Effector memory CD8-positive, alpha-beta T cell (primary cell): ENCODE data around the gene SLC25A24.
"Not testable (repeated sequence)": the region's sequence is repeated elsewhere in the genome, so short reads cannot be mapped to it uniquely, and the experiment has no call there.

ENCODE experiments used
- ATAC-seq: fragments of 150-1000 bp; cut with Tn5 transposase; replicated peaks from 2 replicates; pipeline ENCODE4 v1.10.0; 2021; ENCODE audit warnings: mild to moderate bottlenecking, moderate library complexity
- DNase-seq, 3 experiments: peaks; one replicate each; pipeline ENCODE4 v3.0.0; 2021
- H3K27ac Mint-ChIP-seq, 2 donors: one replicate each; pipeline ENCODE4 v1.8.0; 2022; ENCODE audit warnings: mild to moderate bottlenecking in 2 of 2, mixed read lengths in 2 of 2, moderate library complexity in 2 of 2
- H3K27me3 Mint-ChIP-seq, 2 donors: one replicate each; pipeline ENCODE4 v1.8.0; 2022; ENCODE audit warnings: mixed read lengths in 2 of 2
- H3K36me3 Mint-ChIP-seq: one replicate; pipeline ENCODE4 v1.8.0; 2022; ENCODE audit warnings: mild to moderate bottlenecking, moderate library complexity, mixed read lengths; ENCODE audit not compliant: insufficient read depth
- H3K4me1 Mint-ChIP-seq, 2 donors: one replicate each; pipeline ENCODE4 v1.8.0; 2022; ENCODE audit warnings: low read depth in 2 of 2, mixed read lengths in 2 of 2
- H3K4me3 Mint-ChIP-seq, 2 donors: one replicate each; pipeline ENCODE4 v1.8.0; 2022; ENCODE audit warnings: mild to moderate bottlenecking in 2 of 2, mixed read lengths in 2 of 2, moderate library complexity in 2 of 2
- H3K9me3 Mint-ChIP-seq, 2 donors: one replicate each; pipeline ENCODE4 v1.8.0; 2022; ENCODE audit warnings: mixed read lengths in 2 of 2
- total RNA-seq, 9 experiments: gene quantifications; one replicate each; lab custom pipeline; 2026; lab: John Stamatoyannopoulos, UW

Gene SLC25A24
- total RNA-seq = 28.3 to 71.1 (median 33.4) reads per million in 9 experiments

DNA sequence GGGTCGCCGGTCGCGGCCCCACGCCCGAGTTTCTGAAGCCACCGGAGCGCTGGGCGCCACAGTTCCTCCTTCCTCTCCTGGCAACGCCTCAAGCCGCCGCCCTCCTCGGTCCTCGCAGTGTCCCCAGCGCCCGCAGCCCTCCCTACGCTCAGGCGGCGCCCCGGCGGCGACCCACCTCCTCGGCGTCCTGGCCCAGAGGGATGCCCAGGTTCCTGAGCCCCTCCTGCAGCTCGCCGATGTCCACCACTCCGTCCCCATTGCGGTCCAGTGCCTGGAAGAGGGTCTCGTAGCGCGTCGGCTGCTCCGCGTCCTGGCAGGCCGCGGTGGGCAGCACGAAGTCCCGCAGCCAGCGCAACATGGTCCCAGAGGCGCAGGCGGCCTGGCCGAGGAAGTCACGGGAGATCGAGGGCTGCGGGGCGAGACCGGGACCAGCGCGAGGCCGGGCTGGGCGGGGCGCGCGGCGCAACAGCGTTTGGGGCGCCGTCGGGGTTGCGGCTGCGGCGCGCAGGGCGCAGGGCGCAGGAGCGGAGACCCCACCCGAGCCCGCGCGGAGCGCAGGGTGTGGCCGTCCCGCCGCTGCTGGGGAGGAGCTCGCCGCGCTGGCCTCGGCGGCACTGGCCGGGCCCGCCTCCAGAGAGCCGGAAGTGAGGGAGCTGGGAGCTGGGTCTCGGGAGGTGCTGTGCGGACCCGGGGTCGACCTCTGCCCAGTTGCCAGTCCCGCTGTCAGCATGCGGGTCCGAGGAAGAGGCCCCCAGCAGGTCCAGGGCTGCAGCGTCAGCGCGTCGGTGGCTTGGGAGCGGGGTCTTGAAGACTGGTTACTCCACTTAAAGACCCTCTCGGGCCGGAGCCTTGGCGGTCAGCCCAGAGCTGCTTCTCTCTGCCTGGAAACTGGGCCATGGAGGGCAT is at the start of gene SLC25A24:
SLC25A24 (minus strand) TSS at position 563 of the 906 bp plus-strand sequence; CDS start at position 358, 205 bp downstream.
- H3K4me1 Mint-ChIP-seq = peaks cover 32 to 40% of the 10 kb centered on the region in 2 donors
- H3K27me3 Mint-ChIP-seq = no peaks in the 10 kb centered on the region
- ATAC-seq (peak; percentile 92), DNase-seq (peak; percentile 61 to 68 (median 62))
- H3K4me3 Mint-ChIP-seq = peak within 1 kb of the TSS; percentile 88 to 91
- H3K27ac Mint-ChIP-seq = peak within 1 kb of the TSS; percentile 87 to 93
- no peaks in the 10 kb centered on the region for H3K36me3 Mint-ChIP-seq
- H3K9me3 Mint-ChIP-seq = peaks cover 0 to 4% of the 10 kb centered on the region in 2 donors

DNA sequence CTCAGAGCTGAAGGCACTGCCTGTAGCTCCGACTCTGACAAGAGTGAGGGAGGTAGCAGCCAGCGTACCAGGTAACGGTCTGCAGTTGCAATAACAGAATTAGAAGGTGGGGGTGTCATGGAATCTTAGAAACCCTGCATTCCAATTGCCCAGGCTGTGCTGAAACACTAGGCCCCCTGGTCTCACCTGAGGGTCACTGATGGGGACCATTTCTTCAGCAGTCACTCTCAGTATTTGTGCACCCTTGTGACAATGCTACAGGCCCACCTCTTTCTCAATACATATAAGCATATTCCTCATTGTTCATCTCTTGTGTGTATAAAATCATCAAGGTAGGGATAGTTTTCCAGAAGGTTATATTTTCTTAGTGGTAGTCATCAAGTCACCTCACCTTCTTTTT is 43.8 kb upstream of the SLC25A24 start, which contains the start of gene NBPF4:
NBPF4 (minus strand) TSS at position 101 of the 400 bp plus-strand sequence. CDS start 315 bp downstream, outside the sequence.
- not testable (repeated sequence) for H3K36me3 Mint-ChIP-seq, H3K4me1 Mint-ChIP-seq, ATAC-seq, H3K9me3 Mint-ChIP-seq, H3K4me3 Mint-ChIP-seq, H3K27me3 Mint-ChIP-seq, H3K27ac Mint-ChIP-seq, DNase-seq

DNA sequence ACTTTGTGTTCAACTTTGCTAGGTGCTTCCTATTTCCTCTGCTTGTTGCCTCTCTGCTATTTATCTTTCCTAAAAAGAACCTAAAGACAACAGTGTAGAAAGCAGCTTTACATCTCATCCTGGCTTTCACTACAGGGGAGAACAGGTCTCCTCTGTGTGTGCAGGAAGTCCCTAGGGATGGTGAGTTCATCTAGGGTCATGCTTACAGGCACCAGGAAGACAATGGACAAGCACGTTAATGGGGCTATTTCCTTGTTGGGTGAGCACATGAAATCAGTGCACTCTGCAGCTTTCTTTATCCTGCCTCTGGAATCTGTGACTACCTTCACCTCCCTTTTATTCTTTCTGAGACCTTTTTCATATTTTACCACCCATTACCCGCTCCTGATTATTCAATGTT is 39.3 kb upstream of the SLC25A24 start:
- not testable (repeated sequence) for H3K27ac Mint-ChIP-seq

DNA sequence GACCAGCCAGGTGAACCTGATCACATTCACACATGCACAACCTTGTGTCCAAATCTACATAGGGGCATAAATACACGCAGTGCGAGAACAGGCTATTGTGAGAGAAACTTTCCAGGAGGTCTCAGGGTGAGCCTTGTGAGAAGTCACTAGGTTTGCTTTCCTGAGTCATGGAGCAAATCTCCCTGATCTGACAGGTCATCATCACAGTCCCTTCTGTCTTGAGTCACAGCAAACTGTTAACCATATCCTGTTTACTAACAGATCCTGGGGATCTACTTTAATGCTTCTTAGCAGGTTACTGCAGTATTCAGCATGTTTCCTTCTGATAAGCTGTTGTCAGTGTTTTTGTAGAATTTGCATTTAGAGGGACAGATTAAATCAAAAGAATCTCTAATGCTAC is 35.2 kb upstream of the SLC25A24 start:
- peak; percentile 54 for ATAC-seq
- H3K27ac Mint-ChIP-seq, H3K36me3 Mint-ChIP-seq, H3K4me3 Mint-ChIP-seq, DNase-seq, H3K27me3 Mint-ChIP-seq, H3K4me1 Mint-ChIP-seq, H3K9me3 Mint-ChIP-seq: not testable (repeated sequence)

More for the DNA sequence above, 39.3 kb upstream of the SLC25A24 start:
- not testable (repeated sequence) for DNase-seq, H3K9me3 Mint-ChIP-seq, ATAC-seq, H3K36me3 Mint-ChIP-seq, H3K4me1 Mint-ChIP-seq, H3K4me3 Mint-ChIP-seq, H3K27me3 Mint-ChIP-seq

DNA sequence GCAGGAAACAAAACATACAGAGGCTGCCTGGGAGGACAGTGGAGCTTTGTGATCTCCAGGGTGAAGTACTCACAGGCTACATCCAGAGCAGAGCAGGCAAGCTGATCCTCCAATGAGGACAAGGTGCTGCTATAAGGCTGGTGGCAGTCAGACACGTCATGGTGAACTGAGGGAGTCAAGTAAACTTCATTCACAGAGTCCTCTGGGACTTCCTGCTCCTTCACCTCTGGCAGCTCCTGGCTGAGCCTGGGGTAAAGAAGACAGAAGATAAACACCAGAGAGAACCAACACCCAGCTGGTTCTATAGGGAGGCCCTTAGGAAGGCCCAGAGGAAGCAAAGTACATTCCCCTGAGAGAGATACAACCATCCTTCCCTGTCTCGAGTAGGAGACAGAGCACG is 32.0 kb upstream of the SLC25A24 start:
- not testable (repeated sequence) for ATAC-seq

DNA sequence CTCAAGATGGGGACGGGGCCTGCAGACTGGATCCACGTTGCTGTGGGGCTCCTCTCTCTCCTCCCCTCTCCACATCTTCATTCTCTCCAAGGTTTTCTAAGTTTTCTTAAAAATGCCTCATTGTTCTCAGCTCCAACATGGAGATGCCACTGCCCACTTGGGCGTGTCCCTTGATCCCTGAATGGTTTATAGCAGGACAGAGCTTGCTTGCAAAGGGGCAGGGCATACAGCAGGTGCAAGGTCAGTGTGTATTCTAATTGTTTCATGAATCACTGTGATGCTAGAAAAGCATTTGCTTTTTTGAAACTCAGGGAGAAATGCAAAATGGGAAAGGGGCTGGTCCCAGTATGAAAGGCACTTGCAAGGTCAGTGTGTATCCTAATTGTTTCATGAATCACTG is 29.8 kb upstream of the SLC25A24 start:
- not testable (repeated sequence) for H3K27me3 Mint-ChIP-seq, H3K27ac Mint-ChIP-seq, H3K36me3 Mint-ChIP-seq, H3K4me1 Mint-ChIP-seq, ATAC-seq, H3K9me3 Mint-ChIP-seq, H3K4me3 Mint-ChIP-seq, DNase-seq

More for the DNA sequence above, 32.0 kb upstream of the SLC25A24 start:
- H3K9me3 Mint-ChIP-seq, H3K4me1 Mint-ChIP-seq, H3K27me3 Mint-ChIP-seq, H3K27ac Mint-ChIP-seq, DNase-seq, H3K4me3 Mint-ChIP-seq, H3K36me3 Mint-ChIP-seq: not testable (repeated sequence)

DNA sequence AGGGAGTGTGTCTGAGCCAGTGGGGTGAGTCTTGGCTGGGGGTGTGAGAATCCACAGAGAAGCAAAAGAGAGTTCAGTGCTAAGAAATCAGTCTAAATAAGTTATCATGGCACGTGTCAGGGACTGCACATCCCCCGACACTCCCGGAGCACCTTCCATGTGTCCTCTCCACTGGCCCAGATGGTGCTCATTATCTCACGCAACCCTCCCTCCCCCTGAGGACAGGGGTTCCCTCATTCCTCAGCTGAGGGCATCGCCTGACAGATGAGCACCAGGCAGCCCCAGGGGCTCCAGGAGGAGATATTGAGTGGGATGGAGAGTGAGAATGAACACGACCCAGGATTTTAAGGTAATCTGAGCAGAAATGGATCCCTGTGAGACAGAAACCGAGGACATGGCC is 27.6 kb upstream of the SLC25A24 start:
- not testable (repeated sequence) for H3K36me3 Mint-ChIP-seq, H3K27ac Mint-ChIP-seq, H3K27me3 Mint-ChIP-seq, H3K4me1 Mint-ChIP-seq, ATAC-seq, DNase-seq, H3K9me3 Mint-ChIP-seq, H3K4me3 Mint-ChIP-seq

DNA sequence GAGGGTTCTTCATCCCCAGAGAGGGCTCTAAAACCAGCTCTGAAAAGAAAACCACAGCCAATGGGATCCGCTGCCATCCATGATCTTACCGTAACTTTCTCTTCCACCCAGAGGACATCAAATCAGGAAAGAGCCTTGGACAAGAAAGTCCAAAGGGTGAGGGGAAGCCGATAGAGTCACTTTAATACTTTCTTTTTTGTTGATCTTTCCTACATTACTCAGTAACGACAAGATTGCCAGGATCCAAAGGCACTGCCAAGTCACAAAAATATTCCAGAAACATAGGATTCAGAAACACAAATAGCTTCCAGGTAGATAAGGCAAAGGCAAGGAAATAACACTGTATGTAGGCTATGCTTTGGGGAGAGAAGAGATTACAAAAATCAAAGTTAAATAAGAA is 26.7 kb upstream of the SLC25A24 start:
- ATAC-seq, H3K4me3 Mint-ChIP-seq, H3K4me1 Mint-ChIP-seq, H3K27ac Mint-ChIP-seq, DNase-seq, H3K9me3 Mint-ChIP-seq, H3K27me3 Mint-ChIP-seq, H3K36me3 Mint-ChIP-seq: not testable (repeated sequence)

DNA sequence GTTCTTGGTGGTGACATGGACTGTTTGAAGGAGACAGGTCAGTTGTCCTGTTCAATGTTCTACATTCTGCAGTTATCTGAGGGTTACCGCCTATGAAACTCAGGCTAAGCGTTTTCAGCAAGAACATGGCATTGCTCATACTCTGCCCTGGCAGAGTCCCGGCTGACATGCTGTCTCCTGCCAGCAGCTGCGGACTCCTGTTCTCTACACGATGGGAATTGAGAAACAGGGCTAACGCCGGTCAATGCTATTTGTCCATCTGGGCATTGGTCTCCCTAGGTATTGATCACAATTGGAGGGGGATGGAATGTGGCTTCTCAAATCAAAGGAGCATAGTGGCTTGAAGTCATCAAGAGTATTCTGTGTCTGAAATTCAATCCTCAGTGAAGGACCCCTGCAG is 23.1 kb upstream of the SLC25A24 start:
- not testable (repeated sequence) for DNase-seq, H3K4me3 Mint-ChIP-seq, H3K9me3 Mint-ChIP-seq, H3K36me3 Mint-ChIP-seq, H3K4me1 Mint-ChIP-seq, H3K27ac Mint-ChIP-seq, ATAC-seq
- H3K27me3 Mint-ChIP-seq = peaks cover 13 to 16% of the 10 kb centered on the region in 2 donors

DNA sequence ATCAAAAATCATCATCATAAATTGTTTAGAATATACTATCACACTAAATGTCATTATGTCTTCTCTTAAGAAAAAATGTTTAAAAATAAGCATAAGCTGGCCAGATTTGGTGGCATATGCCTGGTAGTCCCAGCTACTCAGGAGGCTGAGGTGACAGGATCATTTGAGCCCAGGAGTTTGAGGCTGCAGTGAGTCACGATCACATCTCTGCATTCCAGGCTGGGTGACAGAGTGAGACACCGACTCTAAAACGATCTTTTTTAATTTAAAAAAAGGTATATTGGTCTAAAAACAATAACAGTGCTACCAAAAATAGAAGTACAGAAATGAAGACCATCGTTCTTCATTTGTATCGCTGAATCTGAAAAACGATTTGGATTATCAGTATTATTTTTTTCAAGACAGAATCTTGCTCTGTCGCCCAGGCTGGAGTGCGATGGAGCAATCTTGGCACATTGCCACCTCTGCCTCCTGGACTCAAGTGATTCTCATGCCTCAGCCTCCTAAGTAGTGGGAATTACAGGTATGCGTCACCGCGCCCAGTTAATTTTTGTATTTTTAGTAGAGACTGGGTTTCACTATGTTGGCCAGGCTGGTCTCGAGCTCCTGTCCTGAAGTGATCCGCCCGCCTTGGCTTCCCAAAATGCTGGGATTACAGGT is 17.5 kb upstream of the SLC25A24 start:
- not testable (repeated sequence) for DNase-seq, H3K27ac Mint-ChIP-seq, H3K4me1 Mint-ChIP-seq, H3K4me3 Mint-ChIP-seq, H3K36me3 Mint-ChIP-seq, H3K9me3 Mint-ChIP-seq, ATAC-seq
- peaks cover 9 to 14% of the 10 kb centered on the region in 2 donors for H3K27me3 Mint-ChIP-seq

DNA sequence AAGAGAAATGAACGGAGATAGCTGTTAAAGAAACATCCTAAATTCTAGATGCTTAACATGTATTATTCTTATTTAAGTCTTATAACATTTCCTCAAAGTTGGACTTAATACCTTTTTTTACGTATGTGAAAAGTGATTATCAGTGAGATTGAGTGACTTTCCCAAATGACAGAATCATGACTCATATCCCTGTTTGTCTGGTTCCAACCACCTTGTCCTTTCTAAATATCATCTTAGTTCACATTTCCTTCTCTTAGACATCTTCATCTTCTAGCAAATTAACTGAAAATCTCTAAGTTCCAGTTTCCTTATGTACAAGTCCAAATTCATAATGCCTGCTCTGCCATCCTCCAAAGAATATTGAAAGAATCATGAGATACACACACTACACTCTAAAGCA is 16.9 kb upstream of the SLC25A24 start:
- peaks cover 15 to 20% of the 10 kb centered on the region in 2 donors for H3K27me3 Mint-ChIP-seq
- ATAC-seq, DNase-seq, H3K9me3 Mint-ChIP-seq, H3K4me1 Mint-ChIP-seq, H3K36me3 Mint-ChIP-seq, H3K27ac Mint-ChIP-seq, H3K4me3 Mint-ChIP-seq: not testable (repeated sequence)

DNA sequence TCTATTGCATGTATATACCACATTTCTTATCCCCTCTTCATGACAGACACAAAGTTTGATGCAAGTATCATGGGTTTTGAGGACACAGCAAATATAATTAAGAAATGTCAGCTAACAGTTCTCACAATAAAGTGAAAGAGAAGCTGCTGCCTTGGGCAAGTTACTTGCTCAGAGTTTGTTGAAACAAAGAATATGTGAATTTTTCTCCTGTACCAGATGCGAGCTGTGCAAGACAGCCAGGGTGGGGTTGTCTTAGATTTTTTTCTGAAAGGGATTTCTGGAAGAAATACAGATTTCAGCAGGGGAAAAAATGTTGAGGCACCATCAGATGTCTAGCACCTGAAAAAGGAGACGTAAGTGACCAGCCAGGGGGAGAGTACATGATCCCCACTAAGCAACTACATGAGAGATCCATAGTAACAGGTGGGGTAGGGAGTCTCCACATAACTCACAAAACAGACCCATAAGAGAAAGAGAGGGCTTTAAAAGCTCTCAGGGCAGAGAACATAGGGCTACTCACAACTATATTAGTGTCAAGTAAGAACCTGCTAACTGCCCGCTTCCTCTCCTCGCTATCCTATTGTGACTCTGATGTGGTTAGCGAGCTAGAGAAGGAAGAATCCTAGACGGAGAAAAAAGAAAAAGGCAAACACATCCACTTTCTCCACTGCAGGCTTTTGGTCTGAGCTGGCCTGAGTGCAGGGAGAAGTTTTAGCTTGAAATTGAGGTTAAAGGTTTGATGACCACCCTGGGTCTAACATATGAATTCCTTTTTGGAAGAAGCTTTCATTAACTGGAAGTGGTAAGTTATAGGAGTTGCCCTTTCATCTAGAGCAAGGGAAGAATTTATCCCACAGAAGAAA is 16.1 kb upstream of the SLC25A24 start:
- H3K27me3 Mint-ChIP-seq = peaks cover 23 to 28% of the 10 kb centered on the region in 2 donors
- not testable (repeated sequence) for DNase-seq, H3K36me3 Mint-ChIP-seq, H3K27ac Mint-ChIP-seq, H3K4me1 Mint-ChIP-seq, ATAC-seq, H3K9me3 Mint-ChIP-seq, H3K4me3 Mint-ChIP-seq
